GM12878 (cell line): Measurements from ENCODE around the gene GRIN2A. TPM values are rescaled to one million over a fixed set of nuclear protein-coding genes. Genes with fewer than 3 reads are reported as not detected.

Experiments
- ATAC-seq: fragments of 200-7000 bp; cut with Tn5 transposase; 3 replicates; pipeline ENCODE4 v1.9.1; 2020; ENCODE audit warnings: mild to moderate bottlenecking, moderate library complexity
- BruUV-seq: library from RNA; stranded (reverse); fragments of 400-500 nt; replicated peaks from 2 replicates; lab custom pipeline; 2021; lab: Mats Ljungman, UMichigan
- CTCF ChIA-PET: fragments of 300-600 bp; sonication (Branson Sonifier 250); formaldehyde crosslinking; extraction: SDS; loops from one replicate; lab custom pipeline; 2021; ENCODE audit warnings: inconsistent platforms; lab: Yijun Ruan, JAX
- POLR2A ChIA-PET: fragments of 350-600 bp; formaldehyde crosslinking; extraction: SDS; loops from one replicate; lab custom pipeline; 2021; ENCODE audit warnings: inconsistent platforms; lab: Charles Lee
- RAD21 ChIA-PET: fragments of 300-600 bp; sonication (Branson Sonifier 250); formaldehyde crosslinking; loops from one replicate; lab custom pipeline; 2023; ENCODE audit warnings: antibody characterized with exemption; ENCODE audit not compliant: unreplicated experiment; lab: Charles Lee
- SMC1A ChIA-PET: fragments of 300-600 bp; sonication (Branson Sonifier 250); formaldehyde crosslinking; loops from one replicate; lab custom pipeline; 2023; ENCODE audit not compliant: unreplicated experiment, uncharacterized antibody; lab: Charles Lee
- DNase-seq: peaks from one replicate; pipeline ENCODE4 v3.0.0-alpha.2; 2011; ENCODE audit warnings: low read depth, low spot score
- FAIRE-seq: peaks from 3 replicates; lab custom pipeline; 2011; peaks lifted over from hg19 to GRCh38; lab: Jason Lieb, UNC
- H2AFZ ChIP-seq: 2 replicates; pipeline ENCODE4 v1.6.0; 2011; ENCODE audit warnings: low read depth, low read length, control low read depth; ENCODE audit not compliant: control insufficient read depth
- H3K27ac ChIP-seq: 2 replicates; pipeline ENCODE4 v1.5.1; 2011; ENCODE audit warnings: control low read depth; ENCODE audit not compliant: control insufficient read depth, insufficient read depth
- H3K27me3 ChIP-seq, 2 experiments: replicated peaks in 1 of 2; 2 replicates each; pipeline versions ENCODE4 v1.6.0 to v1.6.1; 2011; ENCODE audit warnings: low read length in 1 of 2; ENCODE audit not compliant: control insufficient read depth in 2 of 2, insufficient read depth in 2 of 2
- H3K36me3 ChIP-seq, 2 experiments: 2 replicates each; pipeline ENCODE4 v1.5.1; 2011; ENCODE audit warnings: low read length in 1 of 2; ENCODE audit not compliant: control insufficient read depth in 2 of 2, insufficient read depth in 2 of 2
- H3K4me1 ChIP-seq: 2 replicates; pipeline ENCODE4 v1.6.1; 2011; ENCODE audit warnings: mild to moderate bottlenecking, low read length, moderate library complexity, mixed read lengths; ENCODE audit not compliant: control insufficient read depth, insufficient read depth
- H3K4me2 ChIP-seq: 2 replicates; pipeline ENCODE4 v1.6.0; 2011; ENCODE audit warnings: control low read depth; ENCODE audit not compliant: control insufficient read depth, insufficient read depth
- H3K4me3 ChIP-seq: fragments of 200-600 bp; sonication (generic); 2 replicates; pipeline ENCODE4 v1.5.1; 2016
- H3K79me2 ChIP-seq: 2 replicates; pipeline ENCODE4 v1.6.0; 2011; ENCODE audit warnings: low read length; ENCODE audit not compliant: control insufficient read depth, insufficient read depth
- H3K9ac ChIP-seq: 2 replicates; pipeline ENCODE4 v1.8.0; 2011; ENCODE audit warnings: low read length, control low read depth, mixed read lengths; ENCODE audit not compliant: control insufficient read depth, insufficient read depth
- H3K9me3 ChIP-seq: replicated peaks from 3 replicates; pipeline ENCODE4 v1.5.1; 2011; ENCODE audit warnings: mild to moderate bottlenecking, low read length; ENCODE audit not compliant: control insufficient read depth, insufficient read depth
- H4K20me1 ChIP-seq: 2 replicates; pipeline ENCODE4 v1.6.0; 2011; ENCODE audit not compliant: control insufficient read depth, insufficient read depth
- FOXM1 ChIP-seq: IDR thresholded peaks from 2 replicates; pipeline ENCODE4 v1.6.1; 2012; ENCODE audit warnings: low read depth, mild to moderate bottlenecking, inconsistent platforms, low read length, moderate library complexity
- GATAD2B ChIP-seq: fragments of 450-650 bp; conservative IDR thresholded peaks from 2 replicates; pipeline ENCODE4 v1.6.1; 2017; ENCODE audit warnings: low read depth, mild to moderate bottlenecking, moderate library complexity
- NRF1 ChIP-seq: conservative IDR thresholded peaks from 2 replicates; pipeline ENCODE4 v1.6.1; 2011; ENCODE audit warnings: mild to moderate bottlenecking, low read depth, low read length, improper control_type of control experiment
- POLR2AphosphoS2 ChIP-seq: IDR thresholded peaks from 2 replicates; pipeline ENCODE4 v1.6.1; 2011; ENCODE audit warnings: low read depth, mild to moderate bottlenecking, low read length, improper control_type of control experiment, moderate library complexity
- RELA ChIP-seq: fragments of 450-650 bp; IDR thresholded peaks from 2 replicates; pipeline ENCODE4 v1.8.0; 2014; ENCODE audit warnings: borderline replicate concordance; ENCODE audit not compliant: partially characterized antibody
- SMARCA5 ChIP-seq: fragments of 450-650 bp; IDR thresholded peaks from 2 replicates; pipeline ENCODE4 v1.6.1; 2017; ENCODE audit warnings: mild to moderate bottlenecking
- SREBF1 ChIP-seq: IDR thresholded peaks from 2 replicates; pipeline ENCODE4 v1.6.1; 2012; ENCODE audit warnings: mild to moderate bottlenecking, low read length
- TCF7 ChIP-seq: IDR thresholded peaks from 2 replicates; pipeline ENCODE4 v1.6.1; 2014; ENCODE audit warnings: antibody characterized with exemption, borderline replicate concordance
- YBX1 ChIP-seq: fragments of 450-650 bp; IDR thresholded peaks from 2 replicates; pipeline ENCODE4 v1.6.1; 2016; ENCODE audit warnings: antibody characterized with exemption
- WGBS: methylation state at CpG from one replicate; pipeline ENCODE4 v1.1.6; 2016; ENCODE audit warnings: low lambda C conversion rate; ENCODE audit not compliant: insufficient replicate concordance, insufficient coverage; ENCODE audit errors: missing lambda C conversion rate; 5-methylcytosine and 5-hydroxymethylcytosine counted together
- in situ Hi-C: fragments of 300-500 bp; cut with MboI; formaldehyde crosslinking; loops from 9 replicates; pipeline ENCODE4 v1.14.3; 2018; ENCODE audit warnings: mixed read lengths
- intact Hi-C: fragments of 100-400 bp; cut with micrococcal nuclease; formaldehyde crosslinking; loops from one replicate; pipeline ENCODE4 v1.14.2; 2022; ENCODE audit not compliant: unreplicated experiment
- polyA plus RNA-seq, 11 experiments: library from polyadenylated mRNA; depleted of rRNA in 4 of 11; unstranded in 6 of 11; stranded (reverse) in 5 of 11; fragments of >200 nt; fragmentation: Nextera tagmentation in 4 of 11; fragmentation: Illumina TruSeq in 1 of 11; extraction: Ambion mirVana in 4 of 11; extraction: Trizol in 1 of 11; gene quantifications; 1 replicate in 1 of 11; 2 replicates in 10 of 11; pipeline versions ENCODE4 v1.2.1 to v1.2.3, GENCODE V29; 2011 to 2016; ENCODE audit warnings: inconsistent platforms in 2 of 11, missing spikeins in 2 of 11, low read depth in 1 of 11
- total RNA-seq, 4 experiments: library from RNA; depleted of rRNA in 3 of 4; stranded (reverse); fragments of >200 nt in 3 of 4; fragmentation: Illumina TruSeq in 1 of 4; extraction: Trizol in 1 of 4; gene quantifications; 2 replicates each; pipeline versions ENCODE4 v1.2.1 to v1.2.3, GENCODE V29; 2013 to 2021

GRIN2A gene
- total and polyA plus RNA-seq, 10 of the 15 experiments (the other 5 are each of a cell fraction or from before 2014, with no cell fraction given), result 2.4 to 13.3 (median 7.3) TPM

- Histone ChIP-seq H3K9ac (no peak overlapping the region), H3K4me2 (no peak overlapping the region), H3K9me3 (no peaks in the 10 kb centered on the region), H3K36me3 (no peaks in the 10 kb centered on the region; a peak in 1 of 4 replicates), H3K27me3 (no peaks in the 10 kb centered on the region), H3K4me3 (no peak overlapping the region), H3K79me2 (no peaks in the 10 kb centered on the region), H2AFZ (no peak overlapping the region), H4K20me1 (no peaks in the 10 kb centered on the region), H3K4me1 (peaks cover 4% of the 10 kb centered on the region; the same call in 1 of the 2 replicates), H3K27ac (no peak overlapping the region)
- FAIRE-seq, result no peak
- DNase-seq, result no peak
- ChIA-PET SMC1A (interaction anchor here (0.9 kb wide), 1 partner anchor 38 kb away, joined by 3 read pairs; no protein-coding TSS in a partner anchor), POLR2A (interaction anchor here (0.5 kb wide), 1 partner anchor 530 kb away, joined by 4 read pairs; no protein-coding TSS in a partner anchor), RAD21 (interaction anchor here (0.9 kb wide), 1 partner anchor 59 kb away, joined by 3 read pairs; no protein-coding TSS in a partner anchor), CTCF (interaction anchor here (1.1 to 1.2 kb wide), 2 partner anchors 22 to 109 kb away, joined by 3 read pairs; no protein-coding TSS in a partner anchor)
- in situ Hi-C loops, result no loop called here
- 93% methylated on average over 5 of the region's 5 CpGs for WGBS
- TF ChIP-seq TCF7, result no peak
- no peak for TF ChIP-seq SMARCA5
- no peak for TF ChIP-seq RELA
- TF ChIP-seq NRF1, result no peak
- TF ChIP-seq SREBF1, result no peak
- no peak for TF ChIP-seq FOXM1
- no peak for TF ChIP-seq YBX1
- TF ChIP-seq POLR2AphosphoS2, result no peak
- no peak for TF ChIP-seq GATAD2B
- BruUV-seq, result no TSS peak
- intact Hi-C loops, result no loop called here
- ATAC-seq, result no peak
Observed at GRCh38 chr16:9778849-9779248, 403.4 kb downstream of the GRIN2A start.
